Memory B cell (primary cell): ENCODE data around the gene GPR87.

Experiments
- ATAC-seq: fragments of 150-1000 bp; cut with Tn5 transposase; 2 replicates; pipeline ENCODE4 v1.10.0; 2021; ENCODE audit warnings: low read depth, mild to moderate bottlenecking, moderate library complexity
- DNase-seq, 2 donors: peaks; one replicate each; pipeline ENCODE4 v3.0.0; 2022; ENCODE audit warnings: low spot score in 2 of 2
- H3K27ac Mint-ChIP-seq: one replicate; pipeline ENCODE4 v1.8.0; 2022; ENCODE audit warnings: mild to moderate bottlenecking, moderate library complexity, mixed read lengths
- H3K27me3 Mint-ChIP-seq: one replicate; pipeline ENCODE4 v1.8.0; 2022; ENCODE audit warnings: mixed read lengths
- H3K36me3 Mint-ChIP-seq: one replicate; pipeline ENCODE4 v1.8.0; 2022; ENCODE audit warnings: mild to moderate bottlenecking, mixed read lengths
- H3K4me1 Mint-ChIP-seq: one replicate; pipeline ENCODE4 v1.8.0; 2022; ENCODE audit warnings: mixed read lengths
- H3K4me3 Mint-ChIP-seq: one replicate; pipeline ENCODE4 v1.8.0; 2022; ENCODE audit warnings: mild to moderate bottlenecking, moderate library complexity, mixed read lengths
- H3K9me3 Mint-ChIP-seq: one replicate; pipeline ENCODE4 v1.8.0; 2022; ENCODE audit warnings: mixed read lengths

The GPR87 gene, protein sequence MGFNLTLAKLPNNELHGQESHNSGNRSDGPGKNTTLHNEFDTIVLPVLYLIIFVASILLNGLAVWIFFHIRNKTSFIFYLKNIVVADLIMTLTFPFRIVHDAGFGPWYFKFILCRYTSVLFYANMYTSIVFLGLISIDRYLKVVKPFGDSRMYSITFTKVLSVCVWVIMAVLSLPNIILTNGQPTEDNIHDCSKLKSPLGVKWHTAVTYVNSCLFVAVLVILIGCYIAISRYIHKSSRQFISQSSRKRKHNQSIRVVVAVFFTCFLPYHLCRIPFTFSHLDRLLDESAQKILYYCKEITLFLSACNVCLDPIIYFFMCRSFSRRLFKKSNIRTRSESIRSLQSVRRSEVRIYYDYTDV

GRCh38 chr3:151316267-151316991, at the start of gene GPR87:
TSS of gene GPR87 (minus strand) at chr3:151316820. CDS start at chr3:151300100, 16,720 bp downstream.
- no peak for DNase-seq
- no peak within 1 kb of the TSS for H3K27ac Mint-ChIP-seq
- no peaks in the 10 kb centered on the region for H3K4me1 Mint-ChIP-seq
- ATAC-seq: no peak
- H3K27me3 Mint-ChIP-seq: no peaks in the 10 kb centered on the region
- no peaks in the 10 kb centered on the region for H3K9me3 Mint-ChIP-seq
- H3K36me3 Mint-ChIP-seq: no peaks in the 10 kb centered on the region
- H3K4me3 Mint-ChIP-seq: peak within 1 kb of the TSS; percentile 15

- ATAC-seq: no peak
- Mint-ChIP-seq H3K4me1 (peaks cover 2% of the 10 kb centered on the region), H3K27ac (peak overlapping the region; percentile 38), H3K27me3 (no peaks in the 10 kb centered on the region), H3K9me3 (no peaks in the 10 kb centered on the region), H3K36me3 (no peaks in the 10 kb centered on the region), H3K4me3 (no peak overlapping the region)
- no peak for DNase-seq
Measured at GRCh38 chr3:151362751-151363174, 46.1 kb upstream of the GPR87 start.

- no peaks in the 10 kb centered on the region for H3K9me3 Mint-ChIP-seq
- H3K27me3 Mint-ChIP-seq: no peaks in the 10 kb centered on the region
- peak overlapping the region; percentile 59 for H3K27ac Mint-ChIP-seq
- DNase-seq (no peak), ATAC-seq (no peak)
- peaks cover 8% of the 10 kb centered on the region for H3K4me1 Mint-ChIP-seq
- H3K4me3 Mint-ChIP-seq: no peak overlapping the region
- H3K36me3 Mint-ChIP-seq: no peaks in the 10 kb centered on the region
Measured at GRCh38 chr3:151357463-151357850, 40.8 kb upstream of the GPR87 start.

DNA sequence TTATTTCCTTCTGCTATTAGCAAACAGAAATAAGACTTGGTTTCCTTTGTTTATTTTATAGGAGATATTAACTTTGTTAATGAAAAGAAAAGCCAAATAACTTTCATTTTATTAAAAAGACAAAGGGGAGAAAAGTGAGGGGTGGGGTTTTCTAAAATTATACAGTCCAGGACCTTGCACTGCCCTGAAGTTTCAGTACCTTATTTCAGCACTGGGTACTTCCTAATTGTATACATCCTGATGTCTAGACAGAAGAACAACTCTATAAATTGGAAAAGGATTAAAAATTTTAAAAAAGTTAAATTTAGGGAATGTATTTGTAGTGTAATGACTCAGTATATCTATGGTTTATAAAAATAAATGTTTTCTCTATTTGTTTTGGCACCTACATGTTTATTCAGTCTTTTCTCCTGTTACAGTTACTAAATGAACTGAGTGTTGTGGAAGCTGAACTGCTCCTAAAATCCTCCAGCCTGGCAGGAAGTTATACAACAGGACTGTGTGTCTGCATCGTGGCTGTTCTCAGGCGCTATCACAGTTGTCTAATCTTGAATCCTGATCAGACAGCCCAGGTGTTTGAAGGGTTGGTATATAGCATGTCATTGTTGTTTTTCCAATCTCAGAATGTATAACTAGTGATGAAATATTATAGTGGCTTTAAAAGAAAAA, 40.3 kb upstream of the GPR87 start:
- Mint-ChIP-seq H3K4me3 (no peak overlapping the region), H3K27ac (peak overlapping the region; percentile 59), H3K4me1 (peaks cover 8% of the 10 kb centered on the region), H3K36me3 (no peaks in the 10 kb centered on the region), H3K27me3 (no peaks in the 10 kb centered on the region), H3K9me3 (no peaks in the 10 kb centered on the region)
- DNase-seq (no peak), ATAC-seq (peak; percentile 78)

DNA sequence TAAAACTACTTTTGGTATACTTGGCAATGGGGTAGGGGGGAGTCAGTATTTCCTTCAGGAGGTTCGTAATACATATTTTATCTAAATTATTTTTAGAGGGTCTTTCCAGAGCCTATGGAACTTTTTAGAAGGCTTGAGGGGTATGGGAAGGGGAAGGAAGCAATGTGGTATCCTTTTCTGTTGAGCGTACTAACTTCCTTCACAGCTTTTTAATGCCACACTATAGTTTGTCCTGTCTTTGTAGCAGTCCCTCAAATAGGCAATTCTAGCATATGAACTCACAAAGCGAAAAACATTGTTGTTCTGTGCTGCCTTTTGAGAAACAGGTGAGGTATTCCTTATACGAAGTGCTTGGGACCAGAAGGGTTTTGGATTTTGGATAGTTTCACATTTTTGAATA, 35.0 kb upstream of the GPR87 start:
- Mint-ChIP-seq H3K36me3 (no peaks in the 10 kb centered on the region), H3K4me3 (no peak overlapping the region), H3K27me3 (no peaks in the 10 kb centered on the region), H3K9me3 (no peaks in the 10 kb centered on the region), H3K27ac (peak overlapping the region; percentile 74), H3K4me1 (peaks cover 14% of the 10 kb centered on the region)
- DNase-seq (no peak), ATAC-seq (peak; percentile 49)

- H3K4me1 Mint-ChIP-seq: peaks cover 16% of the 10 kb centered on the region
- DNase-seq: no peak
Measured at GRCh38 chr3:151351219-151351618, 34.6 kb upstream of the GPR87 start.

DNA sequence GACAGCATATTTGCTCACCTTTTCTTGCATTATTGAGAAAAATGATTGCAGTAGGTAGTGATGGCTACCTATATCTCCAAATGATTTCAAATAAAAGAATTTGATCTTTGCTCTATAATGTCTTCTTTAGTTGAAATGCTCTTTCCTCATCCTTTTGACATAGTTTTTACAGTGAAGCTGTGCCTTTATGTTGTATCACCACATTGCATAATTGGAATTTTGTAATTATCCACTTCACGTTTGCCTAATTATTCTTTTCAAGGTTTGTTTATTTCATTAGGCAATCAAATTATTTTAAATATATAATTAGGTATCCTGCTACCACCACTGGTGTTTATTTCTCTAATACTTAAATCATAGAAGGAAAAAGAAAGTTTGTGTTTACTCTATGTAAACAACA, 34.0 kb upstream of the GPR87 start:
- no peak for ATAC-seq
- Mint-ChIP-seq H3K36me3 (no peaks in the 10 kb centered on the region), H3K27ac (no peak overlapping the region), H3K4me3 (no peak overlapping the region), H3K27me3 (peaks cover 2% of the 10 kb centered on the region), H3K4me1 (peaks cover 18% of the 10 kb centered on the region), H3K9me3 (no peaks in the 10 kb centered on the region)
- DNase-seq: no peak

More at GRCh38 chr3:151351219-151351618, 34.6 kb upstream of the GPR87 start:
- peak; percentile 86 for ATAC-seq
- Mint-ChIP-seq H3K4me3 (no peak overlapping the region), H3K9me3 (no peaks in the 10 kb centered on the region), H3K27me3 (peaks cover 1% of the 10 kb centered on the region), H3K36me3 (no peaks in the 10 kb centered on the region), H3K27ac (peak overlapping the region; percentile 74)

DNA sequence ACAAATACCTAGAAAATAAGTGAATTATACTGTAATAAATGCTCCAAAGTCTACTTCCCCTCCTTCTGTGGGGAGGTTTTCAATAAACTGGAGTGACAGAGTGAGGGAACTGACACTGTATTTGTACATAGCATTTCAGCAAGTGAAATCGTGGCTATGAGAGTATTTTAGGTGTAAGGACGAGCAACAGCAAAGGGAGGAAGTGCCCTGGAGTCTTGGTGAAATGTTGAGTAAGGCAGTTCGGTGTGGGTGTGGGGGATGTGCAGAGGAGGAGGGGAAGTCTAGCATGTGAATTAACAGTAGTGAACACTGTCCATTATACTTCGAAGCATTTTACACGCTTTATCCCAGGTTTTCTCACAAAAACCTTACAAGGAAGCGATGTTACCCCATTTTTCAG, 30.8 kb upstream of the GPR87 start:
- peaks cover 18% of the 10 kb centered on the region for H3K4me1 Mint-ChIP-seq
- no peaks in the 10 kb centered on the region for H3K36me3 Mint-ChIP-seq
- no peak overlapping the region for H3K27ac Mint-ChIP-seq
- ATAC-seq: no peak
- no peak overlapping the region for H3K4me3 Mint-ChIP-seq
- H3K9me3 Mint-ChIP-seq: no peaks in the 10 kb centered on the region
- H3K27me3 Mint-ChIP-seq: peaks cover 3% of the 10 kb centered on the region
- DNase-seq: no peak

DNA sequence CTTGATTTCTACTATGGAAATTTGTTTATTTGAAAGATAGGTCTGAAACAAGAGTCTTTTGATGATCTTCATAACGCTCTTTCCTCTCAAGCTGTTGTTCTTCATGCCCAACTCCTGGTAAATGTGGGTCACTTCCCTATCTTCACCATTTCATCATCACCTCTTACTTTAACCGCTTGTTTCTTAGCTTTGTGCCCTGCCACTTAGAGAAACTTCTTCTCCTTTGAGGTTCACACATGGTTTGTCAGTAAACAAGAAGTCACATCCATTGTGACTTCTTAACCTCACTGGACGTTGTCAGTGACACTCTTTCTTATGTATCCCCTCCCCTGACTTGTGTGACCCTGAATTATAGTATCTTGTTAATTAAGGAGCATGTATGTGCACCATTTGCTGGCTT, 29.7 kb upstream of the GPR87 start:
- ATAC-seq: no peak
- no peak for DNase-seq
- Mint-ChIP-seq H3K4me3 (peak overlapping the region; percentile 0), H3K36me3 (no peaks in the 10 kb centered on the region), H3K27me3 (peaks cover 3% of the 10 kb centered on the region), H3K4me1 (peaks cover 12% of the 10 kb centered on the region), H3K27ac (no peak overlapping the region), H3K9me3 (no peaks in the 10 kb centered on the region)

- Mint-ChIP-seq H3K36me3 (no peaks in the 10 kb centered on the region), H3K27ac (no peak overlapping the region), H3K9me3 (no peaks in the 10 kb centered on the region), H3K4me3 (peak overlapping the region; percentile 0), H3K4me1 (peaks cover 10% of the 10 kb centered on the region), H3K27me3 (peaks cover 3% of the 10 kb centered on the region)
- ATAC-seq: no peak
- DNase-seq: no peak
Measured at GRCh38 chr3:151345859-151346258, 29.2 kb upstream of the GPR87 start.

DNA sequence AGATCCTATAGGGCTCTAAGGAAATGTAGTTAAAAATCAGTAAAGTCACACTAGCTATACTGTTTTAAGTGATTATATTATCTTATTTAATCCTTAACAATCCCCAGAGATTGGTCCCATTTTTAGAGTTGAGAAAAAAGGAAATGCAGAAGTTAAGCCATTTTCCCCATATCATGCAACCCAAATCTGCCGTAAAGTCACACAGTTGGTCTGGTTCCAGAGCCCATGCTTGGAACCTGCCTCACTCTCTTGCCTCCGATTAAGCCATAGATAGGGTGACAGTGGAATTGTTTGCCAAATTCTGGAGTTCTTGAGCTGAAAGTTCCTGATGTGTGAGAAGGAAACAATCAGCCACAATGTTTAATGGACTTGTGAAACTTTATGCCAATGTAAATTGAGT, 15.1 kb upstream of the GPR87 start:
- DNase-seq: no peak
- no peak for ATAC-seq
- Mint-ChIP-seq H3K4me1 (peaks cover 9% of the 10 kb centered on the region), H3K4me3 (no peak overlapping the region), H3K36me3 (no peaks in the 10 kb centered on the region), H3K27ac (no peak overlapping the region), H3K9me3 (no peaks in the 10 kb centered on the region), H3K27me3 (peaks cover 2% of the 10 kb centered on the region)

- H3K36me3 Mint-ChIP-seq: no peaks in the 10 kb centered on the region
- no peak for DNase-seq
Measured at GRCh38 chr3:151330899-151331298, 14.3 kb upstream of the GPR87 start.

GRCh38 chr3:151330379-151330778, 13.8 kb upstream of the GPR87 start:
- DNase-seq (no peak), ATAC-seq (no peak)
- Mint-ChIP-seq H3K9me3 (no peaks in the 10 kb centered on the region), H3K27ac (no peak overlapping the region), H3K36me3 (no peaks in the 10 kb centered on the region), H3K4me3 (no peak overlapping the region), H3K4me1 (peaks cover 9% of the 10 kb centered on the region), H3K27me3 (peaks cover 2% of the 10 kb centered on the region)

More at GRCh38 chr3:151330899-151331298, 14.3 kb upstream of the GPR87 start:
- Mint-ChIP-seq H3K9me3 (no peaks in the 10 kb centered on the region), H3K27me3 (peaks cover 2% of the 10 kb centered on the region), H3K4me3 (no peak overlapping the region), H3K27ac (no peak overlapping the region), H3K4me1 (peaks cover 9% of the 10 kb centered on the region)
- ATAC-seq: no peak

DNA sequence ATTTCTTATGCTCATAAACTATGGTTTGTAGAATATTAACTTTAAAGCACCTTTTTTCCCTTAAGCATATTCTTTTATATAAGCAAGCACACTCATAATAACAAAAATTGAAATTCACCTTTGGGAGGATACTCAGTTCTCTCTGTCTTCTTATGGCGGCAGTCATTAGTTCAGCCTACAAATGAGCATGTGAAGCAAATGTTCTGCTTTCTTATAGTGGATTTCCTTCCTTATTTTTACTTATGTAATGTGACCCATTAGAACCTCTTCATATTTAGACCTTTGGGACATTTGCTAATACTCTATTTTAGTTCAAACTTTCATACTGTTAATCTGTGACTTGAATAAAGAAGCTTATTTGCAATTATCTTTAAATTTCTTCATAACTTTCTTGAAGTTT, 12.7 kb upstream of the GPR87 start, which contains the start of gene P2RY13:
Gene P2RY13, minus strand, starts transcription at position 187 of the 400 bp plus-strand sequence. Its CDS starts 21 bp downstream, at position 166.
- H3K27ac Mint-ChIP-seq: peak within 1 kb of the TSS; percentile 62
- ATAC-seq (peak; percentile 58), DNase-seq (no peak)
- no peaks in the 10 kb centered on the region for H3K36me3 Mint-ChIP-seq
- peaks cover 2% of the 10 kb centered on the region for H3K27me3 Mint-ChIP-seq
- peak within 1 kb of the TSS; percentile 69 for H3K4me3 Mint-ChIP-seq
- peaks cover 9% of the 10 kb centered on the region for H3K4me1 Mint-ChIP-seq
- no peaks in the 10 kb centered on the region for H3K9me3 Mint-ChIP-seq
